HCT116 (cell line): ENCODE data around the gene BPIFB6. TPM values are rescaled to one million over a fixed set of nuclear protein-coding genes. Genes with fewer than 3 reads are reported as not detected.

ENCODE experiments used
- ATAC-seq: fragments of 200-7000 bp; cut with Tn5 transposase; 2 replicates; pipeline ENCODE4 v1.9.1; 2020; ENCODE audit warnings: mild to moderate bottlenecking, moderate library complexity
- BruUV-seq: library from RNA; stranded (reverse); fragments of 400-500 nt; replicated peaks from 2 replicates; lab custom pipeline; 2021; lab: Mats Ljungman, UMichigan
- CTCF ChIA-PET: fragments of 300-600 bp; sonication (Branson Sonifier 250); formaldehyde crosslinking; loops from one replicate; lab custom pipeline; 2021; ENCODE audit warnings: antibody characterized with exemption; lab: Charles Lee
- POLR2A ChIA-PET: fragments of 300-600, 350-600 bp; sonication (Branson Sonifier 250); formaldehyde crosslinking; loops from one replicate; lab custom pipeline; 2021; ENCODE audit warnings: antibody characterized with exemption; lab: Charles Lee
- RAD21 ChIA-PET, 2 experiments: fragments of 300-600 bp; sonication (Branson Sonifier 250); formaldehyde crosslinking; loops; one replicate each; lab custom pipeline; 2023; ENCODE audit warnings: low total read pairs in 2 of 2; ENCODE audit not compliant: uncharacterized antibody in 2 of 2, unreplicated experiment in 2 of 2, low non-redundant PET in 1 of 2; lab: Charles Lee
- DNase-seq: peaks from one replicate; pipeline ENCODE4 v3.0.0-alpha.2; 2010; ENCODE audit warnings: low read depth, low spot score
- H2AFZ ChIP-seq: fragments of 200-600 bp; shearing (Covaris generic), sonication (generic); 2 replicates; pipeline ENCODE4 v1.6.1; 2017; ENCODE audit warnings: low read depth, mixed run types, mixed read lengths, antibody characterized with exemption, low read length; ENCODE audit not compliant: poor library complexity, severe bottlenecking
- H3K27ac ChIP-seq: 2 replicates; pipeline ENCODE4 v1.5.1; 2012; ENCODE audit warnings: low read depth, low read length
- H3K27me3 ChIP-seq: fragments of 200-600 bp; sonication (generic); 2 replicates; pipeline ENCODE4 v1.6.1; 2016; ENCODE audit warnings: mixed run types, low read length, mixed read lengths; ENCODE audit not compliant: insufficient read depth
- H3K36me3 ChIP-seq, 2 experiments: fragments of 200-500 bp in 1 of 2; fragments of 200-600 bp in 1 of 2; sonication (Bioruptor generic) in 1 of 2; sonication (generic) in 1 of 2; 2 replicates each; pipeline versions ENCODE4 v1.5.1 to v1.6.1; 2014 to 2016; ENCODE audit warnings: low read length in 2 of 2, inconsistent platforms in 1 of 2, mixed read lengths in 1 of 2, mixed run types in 1 of 2; ENCODE audit not compliant: insufficient read depth in 2 of 2, control insufficient read depth in 1 of 2
- H3K4me1 ChIP-seq, 2 experiments: fragments of 200-600 bp in 1 of 2; sonication (generic) in 1 of 2; 2 replicates each; pipeline versions ENCODE4 v1.5.1 to v1.6.1; 2012 to 2017; ENCODE audit warnings: low read length in 2 of 2, inconsistent platforms in 1 of 2, mild to moderate bottlenecking in 1 of 2, mixed read lengths in 1 of 2, mixed run types in 1 of 2, moderate library complexity in 1 of 2; ENCODE audit not compliant: insufficient read depth in 2 of 2, control insufficient read depth in 1 of 2
- H3K4me2 ChIP-seq: fragments of 200-600 bp; sonication (generic); 2 replicates; pipeline ENCODE4 v1.6.1; 2017; ENCODE audit warnings: mixed run types, low read length, mixed read lengths
- H3K4me3 ChIP-seq, 2 experiments: fragments of 200-600 bp in 1 of 2; sonication (generic) in 1 of 2; replicated peaks in 1 of 2; 2 replicates each; pipeline ENCODE4 v1.5.1; 2011 to 2016; ENCODE audit warnings: low read length in 2 of 2, control low read depth in 1 of 2, low read depth in 1 of 2, mild to moderate bottlenecking in 1 of 2, mixed read lengths in 1 of 2, mixed run types in 1 of 2
- H3K79me2 ChIP-seq: fragments of 200-600 bp; sonication (generic); 2 replicates; pipeline ENCODE4 v1.6.1; 2017; ENCODE audit warnings: mild to moderate bottlenecking, mixed run types, low read length, moderate library complexity, mixed read lengths; ENCODE audit not compliant: insufficient read depth
- H3K9ac ChIP-seq: fragments of 200-600 bp; sonication (generic); 2 replicates; pipeline ENCODE4 v1.6.1; 2016; ENCODE audit warnings: low read length, mixed read lengths
- H3K9me2 ChIP-seq: fragments of 200-600 bp; sonication (generic), shearing (Covaris generic); 2 replicates; pipeline ENCODE4 v1.6.1; 2017; ENCODE audit warnings: mixed run types, mild to moderate bottlenecking, moderate library complexity; ENCODE audit not compliant: insufficient read depth
- H3K9me3 ChIP-seq, 2 experiments: fragments of 200-500 bp in 1 of 2; fragments of 200-600 bp in 1 of 2; sonication (Bioruptor generic) in 1 of 2; sonication (generic) in 1 of 2; 2 replicates each; pipeline ENCODE4 v1.6.1; 2014 to 2017; ENCODE audit warnings: low read length in 2 of 2, mixed read lengths in 2 of 2, inconsistent platforms in 1 of 2, low read depth in 1 of 2, mild to moderate bottlenecking in 1 of 2, mixed run types in 1 of 2, moderate library complexity in 1 of 2; ENCODE audit not compliant: control insufficient read depth in 1 of 2, insufficient read depth in 1 of 2
- H4K20me1 ChIP-seq: fragments of 200-600 bp; sonication (generic), shearing (Covaris generic); 2 replicates; pipeline ENCODE4 v1.6.1; 2017; ENCODE audit warnings: mixed run types, mild to moderate bottlenecking, moderate library complexity; ENCODE audit not compliant: insufficient read depth
- ATF3 ChIP-seq: IDR thresholded peaks from 2 replicates; pipeline ENCODE4 v1.6.1; 2012
- CTCF ChIP-seq, 3 experiments: fragments of 200-600 bp in 1 of 3; sonication (generic) in 1 of 3; IDR thresholded peaks in 2 of 3; conservative IDR thresholded peaks in 1 of 3; 2 replicates each; pipeline ENCODE4 v1.5.1; 2012 to 2017; ENCODE audit warnings: low read depth in 2 of 3, low read length in 2 of 3, antibody characterized with exemption in 1 of 3, borderline replicate concordance in 1 of 3, control low read depth in 1 of 3, mild to moderate bottlenecking in 1 of 3, mixed read lengths in 1 of 3, mixed run types in 1 of 3, moderate library complexity in 1 of 3; ENCODE audit not compliant: insufficient read depth in 1 of 3
- EGR1 ChIP-seq: IDR thresholded peaks from 2 replicates; pipeline ENCODE4 v1.6.1; 2012; ENCODE audit warnings: low read depth
- ELF1 ChIP-seq: IDR thresholded peaks from 2 replicates; pipeline ENCODE4 v1.6.1; 2012; ENCODE audit warnings: low read depth, borderline replicate concordance
- EZH2phosphoT487 ChIP-seq: fragments of 200-600 bp; IDR thresholded peaks from 2 replicates; pipeline ENCODE4 v1.6.1; 2018; ENCODE audit warnings: antibody characterized with exemption, borderline replicate concordance
- MAX ChIP-seq: IDR thresholded peaks from 2 replicates; pipeline ENCODE4 v1.6.1; 2012
- POLR2A ChIP-seq: IDR thresholded peaks from 2 replicates; pipeline ENCODE4 v1.7.0; 2011; ENCODE audit warnings: borderline replicate concordance; ENCODE audit not compliant: insufficient read depth, insufficient read length; ENCODE audit errors: extremely low read depth
- POLR2AphosphoS5 ChIP-seq: IDR thresholded peaks from 2 replicates; pipeline ENCODE4 v1.6.1; 2011; ENCODE audit warnings: mild to moderate bottlenecking, low read depth, low read length, moderate library complexity
- REST ChIP-seq: IDR thresholded peaks from 2 replicates; pipeline ENCODE4 v1.6.1; 2012; ENCODE audit warnings: low read depth
- SIN3A ChIP-seq: IDR thresholded peaks from 2 replicates; pipeline ENCODE4 v1.6.1; 2012; ENCODE audit warnings: low read depth
- SRF ChIP-seq: IDR thresholded peaks from 2 replicates; pipeline ENCODE4 v1.6.1; 2012; ENCODE audit warnings: low read depth
- ZFX ChIP-seq: fragments of 450-650 bp; IDR thresholded peaks from 2 replicates; pipeline ENCODE4 v1.6.1; 2017
- intact Hi-C: fragments of 100-400 bp; cut with micrococcal nuclease; formaldehyde crosslinking; loops from 2 replicates; pipeline ENCODE4 v1.10.0; 2022
- total RNA-seq: library from RNA; stranded (reverse); gene quantifications from one replicate; pipeline ENCODE4 v1.2.1, GENCODE V29; 2021; ENCODE audit not compliant: unreplicated experiment

BPIFB6 gene
- total RNA-seq, 1 experiment from 2014 or later: not detected

GRCh38 chr20:32990426-32990825 is 41.0 kb upstream of the BPIFB6 start:
- DNase-seq (no peak), ATAC-seq (no peak)
- no peaks in the 10 kb centered on the region for H3K36me3 ChIP-seq
- peaks cover 0 to 5% of the 10 kb centered on the region in 2 experiments; a peak in 1 of 4 replicates for H3K4me1 ChIP-seq
- H3K27me3 ChIP-seq: no peaks in the 10 kb centered on the region
- no peaks in the 10 kb centered on the region for H4K20me1 ChIP-seq
- intact Hi-C loops: no loop called here
- H3K79me2 ChIP-seq: no peaks in the 10 kb centered on the region
- ChIA-PET POLR2A (no interaction called here), CTCF (no interaction called here), RAD21 (no interaction called here)
- peaks cover 0 to 3% of the 10 kb centered on the region in 2 experiments; a peak in 1 of 4 replicates for H3K9me3 ChIP-seq
- no TSS peak for BruUV-seq
- no peak overlapping the region for H3K4me3 ChIP-seq
- no peaks in the 10 kb centered on the region for H3K9me2 ChIP-seq
- H3K27ac ChIP-seq: no peak overlapping the region
- no peak overlapping the region for H3K4me2 ChIP-seq
- no peak overlapping the region for H3K9ac ChIP-seq
- H2AFZ ChIP-seq: no peak overlapping the region
- TF ChIP-seq SIN3A: no peak
- TF ChIP-seq MAX: no peak
- TF ChIP-seq REST: no peak
- no peak for TF ChIP-seq POLR2AphosphoS5
- no peak for TF ChIP-seq POLR2A
- no peak for TF ChIP-seq EGR1
- TF ChIP-seq ELF1: no peak
- no peak for TF ChIP-seq ZFX
- no peak for TF ChIP-seq CTCF (IDR thresholded peaks at IDR 0.05 in 2 of 3, conservative IDR thresholded peaks at IDR 0.05 in 1 of 3; ENCODE audit: borderline replicate concordance in 1 of 3, insufficient read depth in 1 of 3, low read depth in 2 of 3, low read length in 2 of 3)
- TF ChIP-seq SRF: no peak
- no peak for TF ChIP-seq EZH2phosphoT487
- no peak for TF ChIP-seq ATF3
- TF ChIP-seq, all 23 proteins: peak for 0
